Endothelial cell (in vitro differentiated cells): Measurements from ENCODE around the gene VAX1. TPM values are rescaled to one million over a fixed set of nuclear protein-coding genes. Genes with fewer than 3 reads are reported as not detected.

ENCODE experiments used
- DNase-seq: peaks from one replicate; pipeline ENCODE4 v3.0.0; 2021; ENCODE audit warnings: low spot score
- H3K27ac Mint-ChIP-seq: one replicate; pipeline ENCODE4 v1.8.0; 2021; ENCODE audit warnings: mixed read lengths, inconsistent platforms; ENCODE audit not compliant: unreplicated experiment
- H3K27me3 Mint-ChIP-seq: one replicate; pipeline ENCODE4 v1.8.0; 2021; ENCODE audit warnings: mild to moderate bottlenecking, moderate library complexity, mixed read lengths, inconsistent platforms; ENCODE audit not compliant: unreplicated experiment
- H3K36me3 Mint-ChIP-seq: one replicate; pipeline ENCODE4 v1.8.0; 2021; ENCODE audit warnings: mild to moderate bottlenecking, low read depth, mixed read lengths, inconsistent platforms; ENCODE audit not compliant: unreplicated experiment
- H3K4me1 Mint-ChIP-seq: one replicate; pipeline ENCODE4 v1.8.0; 2021; ENCODE audit warnings: mild to moderate bottlenecking, mixed read lengths, inconsistent platforms; ENCODE audit not compliant: unreplicated experiment
- H3K4me3 Mint-ChIP-seq: one replicate; pipeline ENCODE4 v1.8.0; 2021; ENCODE audit warnings: mild to moderate bottlenecking, mixed read lengths, inconsistent platforms; ENCODE audit not compliant: unreplicated experiment
- H3K9me3 Mint-ChIP-seq: one replicate; pipeline ENCODE4 v1.8.0; 2021; ENCODE audit warnings: mixed read lengths, inconsistent platforms; ENCODE audit not compliant: unreplicated experiment
- total RNA-seq: library from RNA; stranded (reverse); fragmentation: NEBNext Ultra II Directional; extraction: Animal tissue kit (Norgen Biotek cat#: 25700); gene quantifications from one replicate; pipeline ENCODE4 v1.2.1, GENCODE V29; 2021; ENCODE audit not compliant: unreplicated experiment
- TF ChIP-seq, protein P1 (sequence below): fragments of 200-600 bp; sonication (generic); IDR thresholded peaks from one replicate; pipeline ENCODE4 v1.5.0; 2021; ENCODE audit warnings: antibody characterized with exemption; ENCODE audit not compliant: unreplicated experiment

VAX1 gene
- total RNA-seq, 1 donor from 2014 or later = 26.3 TPM

DNA sequence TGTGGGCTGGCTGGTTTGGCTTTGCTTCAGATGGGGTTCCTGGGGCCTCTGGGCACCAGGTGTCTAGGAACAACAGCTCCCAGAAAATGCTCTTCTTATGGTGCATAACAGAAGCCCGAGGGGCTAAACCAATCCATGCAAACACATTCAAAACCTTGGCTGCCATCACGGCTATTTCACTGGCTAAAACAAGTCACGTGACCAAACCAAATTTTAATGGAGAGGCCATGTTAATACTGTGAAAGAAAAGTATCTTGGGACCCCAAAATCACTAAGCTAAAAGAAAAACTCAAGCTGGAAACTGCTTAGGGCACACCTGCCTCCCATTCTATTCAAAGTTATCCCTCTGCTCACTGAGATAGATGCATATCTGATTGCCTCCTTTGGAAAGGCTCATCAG lies 40.1 kb upstream of the VAX1 start:
- Mint-ChIP-seq H3K27me3 (peaks cover 7% of the 10 kb centered on the region), H3K36me3 (no peaks in the 10 kb centered on the region), H3K4me1 (peaks cover 18% of the 10 kb centered on the region), H3K9me3 (no peaks in the 10 kb centered on the region), H3K4me3 (no peak overlapping the region), H3K27ac (no peak overlapping the region)
- DNase-seq = no peak
- TF ChIP-seq, protein P1, sequence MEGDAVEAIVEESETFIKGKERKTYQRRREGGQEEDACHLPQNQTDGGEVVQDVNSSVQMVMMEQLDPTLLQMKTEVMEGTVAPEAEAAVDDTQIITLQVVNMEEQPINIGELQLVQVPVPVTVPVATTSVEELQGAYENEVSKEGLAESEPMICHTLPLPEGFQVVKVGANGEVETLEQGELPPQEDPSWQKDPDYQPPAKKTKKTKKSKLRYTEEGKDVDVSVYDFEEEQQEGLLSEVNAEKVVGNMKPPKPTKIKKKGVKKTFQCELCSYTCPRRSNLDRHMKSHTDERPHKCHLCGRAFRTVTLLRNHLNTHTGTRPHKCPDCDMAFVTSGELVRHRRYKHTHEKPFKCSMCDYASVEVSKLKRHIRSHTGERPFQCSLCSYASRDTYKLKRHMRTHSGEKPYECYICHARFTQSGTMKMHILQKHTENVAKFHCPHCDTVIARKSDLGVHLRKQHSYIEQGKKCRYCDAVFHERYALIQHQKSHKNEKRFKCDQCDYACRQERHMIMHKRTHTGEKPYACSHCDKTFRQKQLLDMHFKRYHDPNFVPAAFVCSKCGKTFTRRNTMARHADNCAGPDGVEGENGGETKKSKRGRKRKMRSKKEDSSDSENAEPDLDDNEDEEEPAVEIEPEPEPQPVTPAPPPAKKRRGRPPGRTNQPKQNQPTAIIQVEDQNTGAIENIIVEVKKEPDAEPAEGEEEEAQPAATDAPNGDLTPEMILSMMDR = no peak

DNA sequence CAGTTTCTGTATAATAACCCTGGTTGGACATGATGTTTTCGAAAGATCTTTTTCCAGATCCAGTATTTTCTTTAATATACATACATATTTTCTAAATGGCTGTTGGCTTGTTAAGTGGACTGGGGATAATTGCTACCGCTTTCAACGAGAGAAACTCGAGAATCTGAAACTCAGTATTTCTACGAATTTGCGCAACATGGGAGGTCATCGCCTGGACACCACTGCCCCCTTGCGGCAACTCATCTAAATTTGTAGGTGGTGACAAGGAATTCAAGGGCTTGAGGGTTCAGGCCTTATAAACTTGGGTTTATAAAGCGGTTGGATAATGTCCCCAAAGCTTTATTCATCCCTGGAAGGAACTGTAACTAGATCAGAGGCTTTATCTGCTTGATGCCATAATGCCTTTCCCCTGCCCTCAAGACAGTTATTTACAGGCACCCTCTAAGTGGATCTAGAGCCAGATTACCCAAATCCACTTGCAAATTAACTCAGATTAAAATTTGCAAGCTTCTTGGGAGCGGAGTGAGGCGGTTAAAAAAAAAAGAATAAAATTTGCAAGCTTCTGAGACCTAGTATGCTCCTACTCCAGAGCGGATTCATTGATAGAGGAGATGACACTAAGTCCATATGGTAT lies 37.9 kb upstream of the VAX1 start:
- Mint-ChIP-seq H3K4me1 (peaks cover 16% of the 10 kb centered on the region), H3K9me3 (no peaks in the 10 kb centered on the region), H3K27me3 (peaks cover 7% of the 10 kb centered on the region), H3K36me3 (no peaks in the 10 kb centered on the region), H3K27ac (no peak overlapping the region), H3K4me3 (peak overlapping the region; percentile 85)
- DNase-seq = peak; percentile 84
- TF ChIP-seq, protein P1 = peak; percentile 90

DNA sequence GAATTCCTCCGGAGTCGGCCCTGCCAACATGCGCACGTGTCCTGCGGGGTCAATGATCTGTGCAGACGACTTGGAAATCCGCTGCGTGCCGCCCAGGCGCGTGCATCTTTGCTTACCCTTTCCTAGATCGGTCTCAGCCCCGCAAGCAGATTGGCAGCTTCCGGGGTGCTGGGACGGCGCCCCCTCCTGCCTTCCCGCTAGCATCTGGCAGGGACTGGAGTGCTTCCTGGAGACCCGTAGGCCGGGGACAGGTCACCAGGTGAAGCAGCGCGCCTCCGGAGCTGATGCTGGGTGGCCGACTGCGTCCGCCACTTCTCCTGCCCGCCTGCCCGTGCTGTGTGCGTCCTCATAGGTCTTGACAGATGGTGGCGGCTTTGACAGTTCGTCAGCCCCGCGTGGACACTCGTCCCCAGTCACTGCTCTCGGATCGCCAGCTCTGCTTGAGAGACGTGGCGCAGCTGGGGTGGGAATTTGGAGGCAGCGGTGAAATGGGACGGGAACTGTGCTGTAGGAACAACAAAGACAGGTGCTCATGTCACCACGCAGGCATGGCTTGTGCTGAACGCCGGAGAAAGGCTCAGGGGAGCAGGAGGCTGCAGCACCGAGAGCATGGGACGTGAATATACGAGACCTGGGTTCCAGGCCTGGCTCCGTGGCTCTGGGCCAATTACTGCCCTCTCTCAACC lies 37.3 kb upstream of the VAX1 start:
- TF ChIP-seq, protein P1 = no peak
- peak overlapping the region; percentile 85 for H3K4me3 Mint-ChIP-seq
- H3K9me3 Mint-ChIP-seq = no peaks in the 10 kb centered on the region
- peaks cover 16% of the 10 kb centered on the region for H3K4me1 Mint-ChIP-seq
- peak; percentile 26 for DNase-seq
- no peak overlapping the region for H3K27ac Mint-ChIP-seq
- peaks cover 7% of the 10 kb centered on the region for H3K27me3 Mint-ChIP-seq
- H3K36me3 Mint-ChIP-seq = no peaks in the 10 kb centered on the region

DNA sequence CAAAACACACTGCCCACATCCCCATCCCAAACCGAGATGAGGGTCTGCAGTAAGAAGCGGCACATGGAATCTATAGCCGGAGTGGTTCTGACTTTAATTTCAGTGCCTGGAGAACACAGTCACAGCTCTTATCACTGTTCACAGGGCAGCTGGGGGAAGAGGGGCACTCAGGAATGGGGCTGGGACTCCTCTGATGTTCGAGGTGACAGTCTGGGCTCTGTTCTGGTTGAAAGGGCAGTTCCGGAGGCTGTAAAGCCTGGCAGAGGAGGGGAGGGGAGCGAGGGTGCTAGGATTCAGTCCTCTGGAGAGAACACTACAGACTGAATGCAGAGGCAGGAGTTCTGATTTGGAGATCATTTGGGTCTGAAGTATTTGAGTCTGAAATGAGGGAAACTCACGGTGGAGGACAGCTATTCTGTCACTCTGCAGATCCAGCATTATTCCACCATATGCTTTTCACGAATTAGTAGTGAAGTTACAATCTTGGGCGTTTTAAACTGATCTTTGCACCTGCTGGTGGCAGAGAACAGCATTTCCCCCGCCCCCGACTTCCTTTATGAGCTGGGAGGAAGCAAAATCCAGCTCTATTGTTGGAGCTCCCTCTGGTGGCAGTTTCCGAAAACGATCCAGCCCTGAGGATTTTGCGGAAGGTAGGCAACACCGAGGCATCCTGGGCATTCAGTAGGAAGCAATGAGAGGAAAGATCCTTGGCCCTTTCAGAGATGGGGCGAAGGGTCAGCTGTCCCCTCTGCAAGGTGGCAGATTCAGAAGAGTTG lies 36.6 kb upstream of the VAX1 start:
- Mint-ChIP-seq H3K27ac (no peak overlapping the region), H3K9me3 (no peaks in the 10 kb centered on the region), H3K27me3 (peaks cover 9% of the 10 kb centered on the region), H3K36me3 (no peaks in the 10 kb centered on the region), H3K4me1 (peaks cover 16% of the 10 kb centered on the region), H3K4me3 (peak overlapping the region; percentile 85)
- TF ChIP-seq, protein P1 = peak; percentile 85
- DNase-seq = peak; percentile 91
